ENCODE results near the gene PLXNA3.
A peak's percentile ranks its signal among the peaks of the same experiment; 100 is the strongest.

PLXNA3 gene

DNA sequence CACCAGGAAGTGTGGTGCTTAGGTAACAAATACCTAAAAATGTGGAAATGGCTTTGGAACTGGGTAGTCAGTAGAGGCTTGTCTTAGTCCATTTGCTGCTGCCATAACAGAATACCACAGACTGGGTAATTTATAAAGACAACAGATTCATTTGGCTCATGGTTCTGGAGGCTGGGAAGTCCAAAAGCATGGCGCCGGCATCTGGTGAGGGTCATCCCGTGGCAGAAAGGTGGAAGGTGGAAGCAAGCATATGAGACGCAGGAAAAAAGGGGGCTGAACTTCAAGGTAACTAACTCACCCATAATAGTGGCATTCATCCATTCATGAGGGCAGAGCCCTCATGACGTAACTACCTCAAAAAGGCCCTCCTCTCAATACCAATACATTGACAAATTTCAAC, 51.4 kb downstream of the PLXNA3 start:
- Histone ChIP-seq H3K36me3 (peaks cover 28% of the 10 kb centered on the region), H3K9me3 (no peaks in the 10 kb centered on the region), H3K4me1 (ENCODE audit: control insufficient read depth in 1 of 2, insufficient read depth in 1 of 2, low read depth in 1 of 2, low read length in 1 of 2) (no peaks in the 10 kb centered on the region), H3K4me3 (ENCODE audit: low read depth in 1 of 2, low read length in 1 of 2) (no peak overlapping the region), H3K27me3 (no peaks in the 10 kb centered on the region), H3K27ac (no peak overlapping the region)
- no peak for TF ChIP-seq CTCF (IDR thresholded peaks at IDR 0.05)

DNA sequence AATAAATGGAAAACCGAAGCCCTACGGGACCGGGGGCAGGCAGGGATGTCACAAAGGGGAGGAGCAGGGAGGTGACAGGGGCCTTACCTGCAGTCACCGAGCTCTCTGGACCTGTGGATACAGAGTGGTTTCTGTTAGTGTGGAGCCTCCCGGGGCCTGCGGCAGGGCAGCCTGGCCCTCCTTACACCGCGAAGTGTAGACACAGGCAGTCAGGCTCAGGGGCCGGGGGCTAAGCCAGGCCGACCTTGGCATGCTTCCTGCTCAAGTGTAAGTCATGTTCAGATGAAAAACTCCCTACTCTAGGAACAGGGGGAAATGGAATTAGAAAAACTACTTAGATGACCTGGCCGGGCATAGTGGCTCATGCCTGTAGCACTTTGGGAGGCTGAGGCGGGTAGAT, 53.7 kb downstream of the PLXNA3 start:
- Histone ChIP-seq H3K4me3 (ENCODE audit: low read depth in 1 of 2, low read length in 1 of 2) (no peak overlapping the region), H3K36me3 (peaks cover 9% of the 10 kb centered on the region), H3K27ac (no peak overlapping the region)

DNA sequence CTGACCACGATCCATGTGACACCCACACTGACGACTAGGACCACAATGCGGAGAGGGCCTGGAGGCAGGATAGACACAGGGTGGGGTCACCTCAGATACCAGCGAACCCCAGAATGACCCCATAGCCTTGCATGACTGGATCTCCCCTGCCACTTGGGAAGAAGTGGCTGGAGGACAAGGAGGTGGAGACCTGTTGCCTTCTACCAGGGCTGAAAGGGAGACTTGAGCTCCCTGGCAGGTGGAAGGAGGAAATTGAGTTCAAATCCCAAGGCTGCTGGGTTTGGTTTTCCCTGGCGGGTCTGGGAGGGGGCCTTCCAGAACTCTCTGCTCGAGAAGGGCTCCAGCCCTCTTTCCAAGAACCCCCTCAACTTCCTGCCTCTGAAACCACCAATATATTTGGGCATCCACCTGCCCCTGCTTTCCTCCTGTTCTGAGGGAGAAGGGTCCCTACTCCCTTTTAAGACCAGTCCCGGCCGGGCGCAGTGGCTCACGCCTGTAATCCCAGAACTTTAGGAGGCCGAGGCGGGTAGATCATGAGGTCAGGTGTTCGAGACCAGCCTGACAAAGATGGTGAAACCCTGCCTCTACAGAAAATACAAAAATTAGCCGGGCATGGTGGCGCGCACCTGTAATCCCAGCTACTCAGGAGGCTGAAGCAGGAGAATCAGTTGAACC, 54.9 kb downstream of the PLXNA3 start:
- no peaks in the 10 kb centered on the region for H3K27me3 ChIP-seq
- TF ChIP-seq CTCF (IDR thresholded peaks at IDR 0.05) = no peak

More for the DNA sequence above, 53.7 kb downstream of the PLXNA3 start:
- H3K4me1 ChIP-seq (ENCODE audit: control insufficient read depth in 1 of 2, insufficient read depth in 1 of 2, low read depth in 1 of 2, low read length in 1 of 2) = peaks cover 11 to 14% of the 10 kb centered on the region in 2 experiments
- no peaks in the 10 kb centered on the region for H3K27me3 ChIP-seq
- no peaks in the 10 kb centered on the region for H3K9me3 ChIP-seq
- TF ChIP-seq CTCF (IDR thresholded peaks at IDR 0.05) = no peak

DNA sequence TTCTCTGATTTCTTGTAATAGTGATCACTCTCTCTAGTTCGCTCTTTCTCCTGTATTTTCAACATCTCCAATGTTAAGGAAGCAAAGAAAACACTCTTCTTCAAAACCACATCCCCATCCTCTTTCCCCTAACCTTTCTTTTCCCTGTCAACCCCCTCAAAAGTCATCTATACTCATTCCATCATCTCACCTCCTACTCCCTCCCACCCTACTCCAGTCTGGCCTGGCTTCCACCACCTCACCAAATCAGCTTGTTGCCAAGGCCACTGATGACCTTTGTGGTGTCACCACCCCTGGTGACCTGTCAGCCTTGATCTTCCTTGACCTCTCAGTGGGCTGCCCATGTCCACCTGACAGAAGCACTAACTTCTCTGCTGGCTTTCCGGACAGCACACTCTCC, 55.6 kb downstream of the PLXNA3 start:
- no peak overlapping the region for H3K4me3 ChIP-seq (ENCODE audit: low read depth in 1 of 2, low read length in 1 of 2)
- H3K4me1 ChIP-seq (ENCODE audit: control insufficient read depth in 1 of 2, insufficient read depth in 1 of 2, low read depth in 1 of 2, low read length in 1 of 2) = peaks cover 13 to 14% of the 10 kb centered on the region in 2 experiments
- H3K9me3 ChIP-seq = no peaks in the 10 kb centered on the region
- no peaks in the 10 kb centered on the region for H3K27me3 ChIP-seq
- no peak overlapping the region for H3K27ac ChIP-seq
- H3K36me3 ChIP-seq = no peaks in the 10 kb centered on the region
- TF ChIP-seq CTCF (IDR thresholded peaks at IDR 0.05) = no peak

More for the DNA sequence above, 54.9 kb downstream of the PLXNA3 start:
- Histone ChIP-seq H3K4me1 (ENCODE audit: control insufficient read depth in 1 of 2, insufficient read depth in 1 of 2, low read depth in 1 of 2, low read length in 1 of 2) (peaks cover 13 to 14% of the 10 kb centered on the region in 2 experiments), H3K9me3 (no peaks in the 10 kb centered on the region), H3K27ac (no peak overlapping the region), H3K36me3 (no peaks in the 10 kb centered on the region), H3K4me3 (ENCODE audit: low read depth in 1 of 2, low read length in 1 of 2) (no peak overlapping the region)

DNA sequence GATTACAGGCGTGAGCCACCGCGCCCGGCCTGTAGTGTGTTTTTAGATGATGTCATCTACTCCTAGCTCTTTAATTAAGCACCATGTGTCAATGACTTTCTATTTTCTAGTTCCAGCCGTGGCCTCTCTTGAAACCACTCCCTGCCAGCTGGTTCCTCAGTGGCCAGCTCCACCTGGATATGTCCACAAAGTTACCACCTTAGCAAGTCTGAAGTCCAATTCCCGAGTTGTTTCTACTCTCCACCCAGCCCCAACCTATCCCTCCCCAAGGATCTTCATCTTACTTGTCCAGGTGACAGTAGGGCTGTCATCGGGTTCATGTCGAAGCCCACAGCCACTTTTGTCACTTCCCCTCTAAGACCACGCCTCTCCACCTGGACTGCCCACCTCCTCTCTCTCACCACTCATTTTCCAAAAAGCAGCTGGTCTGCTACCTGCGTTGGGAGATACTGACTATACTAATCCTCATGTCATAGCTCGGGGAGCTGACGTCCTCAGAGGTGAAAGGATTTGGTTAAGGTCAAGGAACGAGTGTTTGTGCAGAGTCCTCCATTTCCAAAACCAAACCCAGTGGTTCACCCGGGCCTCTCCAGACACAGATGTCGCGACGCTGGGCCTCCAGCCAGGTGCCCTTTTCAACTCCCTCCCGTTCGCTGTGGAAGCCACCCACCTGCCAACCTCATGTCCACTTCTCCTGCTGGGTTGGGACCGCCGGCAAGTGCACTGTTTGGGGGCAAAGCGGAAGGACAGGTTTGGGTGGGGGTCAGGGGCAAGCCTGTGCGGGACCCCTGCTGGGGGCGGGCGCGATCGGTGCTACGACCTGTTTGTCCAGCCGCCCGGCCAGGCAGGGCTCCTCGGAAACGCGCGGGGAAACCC, 57.2 kb downstream of the PLXNA3 start:
- no peak for TF ChIP-seq CTCF (IDR thresholded peaks at IDR 0.05)
- H3K27ac ChIP-seq = peak overlapping the region; percentile 89
- H3K36me3 ChIP-seq = no peaks in the 10 kb centered on the region
- H3K9me3 ChIP-seq = no peaks in the 10 kb centered on the region
- H3K4me1 ChIP-seq (ENCODE audit: control insufficient read depth in 1 of 2, insufficient read depth in 1 of 2, low read depth in 1 of 2, low read length in 1 of 2) = peaks cover 13 to 14% of the 10 kb centered on the region in 2 experiments
- no peaks in the 10 kb centered on the region for H3K27me3 ChIP-seq
- peak overlapping the region; percentile 64 to 68 for H3K4me3 ChIP-seq (ENCODE audit: low read depth in 1 of 2, low read length in 1 of 2)

Data from neutrophil (primary cell).